Natural killer cell treated with Interleukin-12 subunit alpha and Interleukin-12 subunit beta and Interleukin-15 and Interleukin-18, amount 100 ng/mL, for 72 hours (primary cell): ENCODE results near the gene DTNB. TPM values are rescaled to one million over a fixed set of nuclear protein-coding genes. Genes with fewer than 3 reads are reported as not detected.

Source experiments
- ATAC-seq, 2 donors: fragments of 150-1000 bp; cut with Tn5 transposase in 1 of 2; sonication (Bioruptor Pico), chemical (Tn5 transposase) in 1 of 2; 2 replicates each; pipeline ENCODE4 v1.10.0; 2021
- DNase-seq: peaks from one replicate; pipeline ENCODE4 v3.0.0; 2022; ENCODE audit warnings: low spot score
- H3K27ac Mint-ChIP-seq, 2 donors: 1 replicate in 1 of 2; 2 replicates in 1 of 2; pipeline ENCODE4 v1.8.0; 2022; ENCODE audit warnings: mixed read lengths in 2 of 2, mild to moderate bottlenecking in 1 of 2, moderate library complexity in 1 of 2
- H3K27me3 Mint-ChIP-seq, 2 donors: 1 replicate in 1 of 2; 2 replicates in 1 of 2; pipeline ENCODE4 v1.8.0; 2022; ENCODE audit warnings: mixed read lengths in 2 of 2
- H3K36me3 Mint-ChIP-seq: one replicate; pipeline ENCODE4 v1.8.0; 2022; ENCODE audit warnings: mixed read lengths
- H3K4me1 Mint-ChIP-seq, 2 donors: 1 replicate in 1 of 2; 2 replicates in 1 of 2; pipeline ENCODE4 v1.8.0; 2022; ENCODE audit warnings: low read depth in 2 of 2, mixed read lengths in 2 of 2, mild to moderate bottlenecking in 1 of 2
- H3K4me3 Mint-ChIP-seq: one replicate; pipeline ENCODE4 v1.8.0; 2022; ENCODE audit warnings: mixed read lengths
- H3K9me3 Mint-ChIP-seq: 2 replicates; pipeline ENCODE4 v1.8.0; 2022; ENCODE audit warnings: mixed read lengths
- total RNA-seq, 2 donors: library from RNA; stranded (reverse); gene quantifications; one replicate each; pipeline ENCODE4 v1.2.3, GENCODE V29; 2022

DTNB gene
- total RNA-seq, 2 donors from 2014 or later = 5.3 to 18.9 TPM

- Mint-ChIP-seq H3K27ac (no peak overlapping the region), H3K4me1 (peaks cover 9 to 19% of the 10 kb centered on the region in 2 donors)
- no peak for ATAC-seq
Observed at GRCh38 chr2:25340181-25340921, 333.0 kb downstream of the DTNB start.

GRCh38 chr2:25339791-25340180, 333.6 kb downstream of the DTNB start:
- Mint-ChIP-seq H3K4me3 (peak overlapping the region; percentile 41), H3K36me3 (no peaks in the 10 kb centered on the region), H3K9me3 (no peaks in the 10 kb centered on the region), H3K4me1 (peaks cover 15 to 24% of the 10 kb centered on the region in 2 donors), H3K27me3 (no peaks in the 10 kb centered on the region), H3K27ac (no peak overlapping the region)
- ATAC-seq (no peak), DNase-seq (no peak)

More at GRCh38 chr2:25340181-25340921, 333.0 kb downstream of the DTNB start:
- no peaks in the 10 kb centered on the region for H3K9me3 Mint-ChIP-seq
- H3K27me3 Mint-ChIP-seq = no peaks in the 10 kb centered on the region
- H3K36me3 Mint-ChIP-seq = no peaks in the 10 kb centered on the region
- DNase-seq = peak; percentile 49
- peak overlapping the region; percentile 45 for H3K4me3 Mint-ChIP-seq

- no peaks in the 10 kb centered on the region for H3K27me3 Mint-ChIP-seq
- no peaks in the 10 kb centered on the region for H3K9me3 Mint-ChIP-seq
- DNase-seq (no peak), ATAC-seq (no peak)
- peaks cover 20 to 29% of the 10 kb centered on the region in 2 donors for H3K4me1 Mint-ChIP-seq
- peak overlapping the region; percentile 41 for H3K4me3 Mint-ChIP-seq
- no peak overlapping the region for H3K27ac Mint-ChIP-seq
- H3K36me3 Mint-ChIP-seq = no peaks in the 10 kb centered on the region
Observed at GRCh38 chr2:25339211-25339674, 334.1 kb downstream of the DTNB start.

GRCh38 chr2:25338401-25338800, 335.0 kb downstream of the DTNB start:
- H3K4me1 Mint-ChIP-seq = peaks cover 20 to 31% of the 10 kb centered on the region in 2 donors
- no peak overlapping the region for H3K27ac Mint-ChIP-seq
- no peaks in the 10 kb centered on the region for H3K27me3 Mint-ChIP-seq
- no peaks in the 10 kb centered on the region for H3K9me3 Mint-ChIP-seq
- peak; percentile 41 for DNase-seq
- no peaks in the 10 kb centered on the region for H3K36me3 Mint-ChIP-seq
- ATAC-seq = no peak
- H3K4me3 Mint-ChIP-seq = no peak overlapping the region

- H3K27ac Mint-ChIP-seq = no peak overlapping the region
- H3K27me3 Mint-ChIP-seq = no peaks in the 10 kb centered on the region
- H3K36me3 Mint-ChIP-seq = no peaks in the 10 kb centered on the region
- ATAC-seq (no peak), DNase-seq (no peak)
- peaks cover 20 to 33% of the 10 kb centered on the region in 2 donors for H3K4me1 Mint-ChIP-seq
- no peaks in the 10 kb centered on the region for H3K9me3 Mint-ChIP-seq
- H3K4me3 Mint-ChIP-seq = no peak overlapping the region
Observed at GRCh38 chr2:25337891-25338290, 335.5 kb downstream of the DTNB start.

GRCh38 chr2:25337276-25337675, 336.1 kb downstream of the DTNB start:
- Mint-ChIP-seq H3K27ac (peak overlapping the region in 1 of 2 donors; percentile 22), H3K36me3 (no peaks in the 10 kb centered on the region), H3K27me3 (no peaks in the 10 kb centered on the region), H3K4me3 (no peak overlapping the region), H3K4me1 (peaks cover 22 to 37% of the 10 kb centered on the region in 2 donors), H3K9me3 (no peaks in the 10 kb centered on the region)
- DNase-seq (no peak), ATAC-seq (no peak)

- Mint-ChIP-seq H3K4me3 (no peak overlapping the region), H3K36me3 (no peaks in the 10 kb centered on the region), H3K27me3 (no peaks in the 10 kb centered on the region), H3K9me3 (no peaks in the 10 kb centered on the region), H3K4me1 (peaks cover 31 to 43% of the 10 kb centered on the region in 2 donors), H3K27ac (no peak overlapping the region)
- ATAC-seq (no peak), DNase-seq (no peak)
Observed at GRCh38 chr2:25336383-25336841, 337.0 kb downstream of the DTNB start.

- ATAC-seq (no peak), DNase-seq (no peak)
- H3K4me1 Mint-ChIP-seq = peaks cover 34 to 45% of the 10 kb centered on the region in 2 donors
- no peaks in the 10 kb centered on the region for H3K9me3 Mint-ChIP-seq
- H3K27me3 Mint-ChIP-seq = no peaks in the 10 kb centered on the region
- H3K4me3 Mint-ChIP-seq = no peak overlapping the region
- H3K36me3 Mint-ChIP-seq = no peaks in the 10 kb centered on the region
- H3K27ac Mint-ChIP-seq = no peak overlapping the region
Observed at GRCh38 chr2:25335971-25336370, 337.4 kb downstream of the DTNB start.

- Mint-ChIP-seq H3K4me3 (no peak overlapping the region), H3K4me1 (peaks cover 39 to 48% of the 10 kb centered on the region in 2 donors), H3K36me3 (no peaks in the 10 kb centered on the region), H3K27me3 (no peaks in the 10 kb centered on the region), H3K27ac (no peak overlapping the region), H3K9me3 (no peaks in the 10 kb centered on the region)
- ATAC-seq (no peak), DNase-seq (no peak)
Observed at GRCh38 chr2:25335204-25335603, 338.2 kb downstream of the DTNB start.

GRCh38 chr2:25334482-25334881, 338.9 kb downstream of the DTNB start:
- ATAC-seq (no peak), DNase-seq (no peak)
- Mint-ChIP-seq H3K27ac (no peak overlapping the region), H3K4me1 (peaks cover 39 to 51% of the 10 kb centered on the region in 2 donors), H3K36me3 (no peaks in the 10 kb centered on the region), H3K9me3 (no peaks in the 10 kb centered on the region), H3K4me3 (no peak overlapping the region), H3K27me3 (no peaks in the 10 kb centered on the region)

- peaks cover 39 to 47% of the 10 kb centered on the region in 2 donors for H3K4me1 Mint-ChIP-seq
- no peak overlapping the region for H3K4me3 Mint-ChIP-seq
- no peaks in the 10 kb centered on the region for H3K9me3 Mint-ChIP-seq
- no peak overlapping the region for H3K27ac Mint-ChIP-seq
- ATAC-seq = no peak
- no peaks in the 10 kb centered on the region for H3K27me3 Mint-ChIP-seq
- no peak for DNase-seq
- no peaks in the 10 kb centered on the region for H3K36me3 Mint-ChIP-seq
Observed at GRCh38 chr2:25333981-25334380, 339.4 kb downstream of the DTNB start.

GRCh38 chr2:25332571-25332970, 340.8 kb downstream of the DTNB start:
- peaks cover 3% of the 10 kb centered on the region for H3K36me3 Mint-ChIP-seq
- no peaks in the 10 kb centered on the region for H3K27me3 Mint-ChIP-seq
- no peak overlapping the region for H3K27ac Mint-ChIP-seq
- H3K4me3 Mint-ChIP-seq = no peak overlapping the region
- no peak for ATAC-seq
- peaks cover 39 to 45% of the 10 kb centered on the region in 2 donors for H3K4me1 Mint-ChIP-seq
- no peak for DNase-seq
- H3K9me3 Mint-ChIP-seq = no peaks in the 10 kb centered on the region

- no peak overlapping the region for H3K27ac Mint-ChIP-seq
- peaks cover 36 to 38% of the 10 kb centered on the region in 2 donors for H3K4me1 Mint-ChIP-seq
- H3K27me3 Mint-ChIP-seq = no peaks in the 10 kb centered on the region
- H3K9me3 Mint-ChIP-seq = no peaks in the 10 kb centered on the region
- no peak overlapping the region for H3K4me3 Mint-ChIP-seq
- DNase-seq (no peak), ATAC-seq (no peak)
- H3K36me3 Mint-ChIP-seq = peaks cover 7% of the 10 kb centered on the region
Observed at GRCh38 chr2:25331686-25332365, 341.6 kb downstream of the DTNB start.

- DNase-seq (no peak), ATAC-seq (no peak)
- Mint-ChIP-seq H3K4me3 (no peak overlapping the region), H3K4me1 (peaks cover 34 to 35% of the 10 kb centered on the region in 2 donors), H3K9me3 (peaks cover 4% of the 10 kb centered on the region), H3K36me3 (peaks cover 12% of the 10 kb centered on the region), H3K27me3 (no peaks in the 10 kb centered on the region), H3K27ac (no peak overlapping the region)
Observed at GRCh38 chr2:25330937-25331336, 342.4 kb downstream of the DTNB start.
